ENCODE results near the gene EME1. TPM values are rescaled to one million over a fixed set of nuclear protein-coding genes. Genes with fewer than 3 reads are reported as not detected.
A peak's percentile ranks its signal among the peaks of the same experiment; 100 is the strongest.
"Not testable (repeated sequence)": the region's sequence is repeated elsewhere in the genome, so short reads cannot be mapped to it uniquely, and the experiment has no call there.

EME1 gene
- total RNA-seq, 2 experiments from 2014 or later = 68.9 to 69.8 TPM

GRCh38 chr17:50425682-50426471, 52.8 kb downstream of the EME1 start, which contains the start of gene ACSF2:
Gene ACSF2 (plus strand): TSS chr17:50426218. CDS start chr17:50426262, 44 bp downstream.
- CTCF ChIA-PET = interaction anchor here (0.7 to 2.9 kb wide), 6 partner anchors 28 to 226 kb away, joined by 3 to 11 read pairs (median 3); partner anchors contain the start of gene LRRC59
- DNase-seq = peak; percentile 77
- Mint-ChIP-seq H3K27me3 (ENCODE audit: low read depth) (no peaks in the 10 kb centered on the region), H3K4me3 (peak within 1 kb of the TSS; percentile 77), H3K4me1 (ENCODE audit: low read depth) (peaks cover 26% of the 10 kb centered on the region), H3K9me3 (no peaks in the 10 kb centered on the region), H3K27ac (no peak within 1 kb of the TSS), H3K36me3 (ENCODE audit: low read depth) (no peaks in the 10 kb centered on the region)
- intact Hi-C loops (cut with micrococcal nuclease) = loop anchor here (1.0 to 2.0 kb wide), 2 partner anchors 29 to 53 kb away; partner anchors contain the start of genes EME1, LRRC59 and MRPL27

GRCh38 chr17:50426472-50426782, 53.4 kb downstream of the EME1 start:
- no peak for DNase-seq
- Mint-ChIP-seq H3K9me3 (no peaks in the 10 kb centered on the region), H3K4me1 (ENCODE audit: low read depth) (peaks cover 22% of the 10 kb centered on the region), H3K27ac (no peak overlapping the region), H3K27me3 (ENCODE audit: low read depth) (no peaks in the 10 kb centered on the region), H3K36me3 (ENCODE audit: low read depth) (no peaks in the 10 kb centered on the region), H3K4me3 (peak overlapping the region; percentile 73)
- CTCF ChIA-PET = interaction anchor here (0.7 to 2.9 kb wide), 7 partner anchors 17 to 226 kb away, joined by 3 to 11 read pairs (median 3); partner anchors contain the start of gene LRRC59
- intact Hi-C loops (cut with micrococcal nuclease) = loop anchor here (1.0 to 2.0 kb wide), 2 partner anchors 29 to 54 kb away; partner anchors contain the start of genes EME1, LRRC59 and MRPL27

GRCh38 chr17:50426814-50427787, 54.1 kb downstream of the EME1 start:
- CTCF ChIA-PET = interaction anchor here (0.6 to 2.9 kb wide), 9 partner anchors 16 to 1012 kb away, joined by 3 to 11 read pairs (median 3); partner anchors contain the start of genes LRRC59 and RSAD1
- intact Hi-C loops (cut with micrococcal nuclease) = loop anchor here (1.0 to 2.0 kb wide), 2 partner anchors 30 to 54 kb away; partner anchors contain the start of genes EME1, LRRC59 and MRPL27
- no peaks in the 10 kb centered on the region for H3K36me3 Mint-ChIP-seq (ENCODE audit: low read depth)
- H3K4me1 Mint-ChIP-seq (ENCODE audit: low read depth) = peaks cover 17% of the 10 kb centered on the region
- no peaks in the 10 kb centered on the region for H3K9me3 Mint-ChIP-seq
- H3K27me3 Mint-ChIP-seq (ENCODE audit: low read depth) = no peaks in the 10 kb centered on the region
- peak; percentile 44 for DNase-seq
- no peak overlapping the region for H3K27ac Mint-ChIP-seq
- H3K4me3 Mint-ChIP-seq = peak overlapping the region; percentile 73

- H3K27ac Mint-ChIP-seq; H3K36me3 Mint-ChIP-seq (ENCODE audit: low read depth); H3K9me3 Mint-ChIP-seq; H3K4me3 Mint-ChIP-seq; H3K27me3 Mint-ChIP-seq (ENCODE audit: low read depth); DNase-seq; intact Hi-C loops (cut with micrococcal nuclease): not testable (repeated sequence)
- H3K4me1 Mint-ChIP-seq (ENCODE audit: low read depth) = peaks cover 17% of the 10 kb centered on the region
- CTCF ChIA-PET = interaction anchor here (1.9 to 4.6 kb wide), 3 partner anchors 31 to 51 kb away, joined by 5 to 19 read pairs (median 11); partner anchors contain the start of genes LRRC59 and RSAD1
Measured at GRCh38 chr17:50428126-50428525, 55.1 kb downstream of the EME1 start.

- Mint-ChIP-seq H3K4me3 (no peak overlapping the region), H3K4me1 (ENCODE audit: low read depth) (peaks cover 17% of the 10 kb centered on the region), H3K36me3 (ENCODE audit: low read depth) (no peaks in the 10 kb centered on the region), H3K27me3 (ENCODE audit: low read depth) (no peaks in the 10 kb centered on the region), H3K9me3 (no peaks in the 10 kb centered on the region), H3K27ac (no peak overlapping the region)
- CTCF ChIA-PET = interaction anchor here (1.9 to 4.6 kb wide), 2 partner anchors 31 to 50 kb away, joined by 5 to 19 read pairs; partner anchors contain the start of genes LRRC59 and RSAD1
- intact Hi-C loops (cut with micrococcal nuclease) = no loop called here
- no peak for DNase-seq
Measured at GRCh38 chr17:50428831-50429424, 55.9 kb downstream of the EME1 start.

GRCh38 chr17:50429793-50430192, 56.8 kb downstream of the EME1 start:
- no peak overlapping the region for H3K4me3 Mint-ChIP-seq
- intact Hi-C loops (cut with micrococcal nuclease) = no loop called here

More at GRCh38 chr17:50429793-50430192, 56.8 kb downstream of the EME1 start:
- H3K27ac Mint-ChIP-seq = no peak overlapping the region
- H3K36me3 Mint-ChIP-seq (ENCODE audit: low read depth) = no peaks in the 10 kb centered on the region
- peaks cover 17% of the 10 kb centered on the region for H3K4me1 Mint-ChIP-seq (ENCODE audit: low read depth)
- DNase-seq = no peak
- H3K9me3 Mint-ChIP-seq = no peaks in the 10 kb centered on the region
- CTCF ChIA-PET = interaction anchor here (4.6 kb wide), 1 partner anchor 32 kb away, joined by 19 read pairs; the partner anchor contains the start of gene LRRC59
- no peaks in the 10 kb centered on the region for H3K27me3 Mint-ChIP-seq (ENCODE audit: low read depth)

Other genes with a start within 250 kb of the EME1 start
- 1 to 10 TPM; 1.1 to 1.3 TPM for gene SAMD14, start 243.1 kb upstream of the EME1 start, total RNA-seq
- 10 to 100 TPM; 67.7 TPM for gene PPP1R9B, start 222.6 kb upstream of the EME1 start, total RNA-seq
- under 1 TPM in 1 of 2 experiments, not detected in 1; 0.14 TPM for gene SGCA, start 207.2 kb upstream of the EME1 start, total RNA-seq
- gene COL1A1, start 171.6 kb upstream of the EME1 start, total RNA-seq = 1 to 10 TPM in 1 of 2 experiments, under 1 TPM in 1; 0.95 to 1.7 TPM
- not detected for gene TMEM92, start 98.8 kb upstream of the EME1 start, total RNA-seq
- 10 to 100 TPM; 21.1 to 21.8 TPM for gene XYLT2, start 27.1 kb upstream of the EME1 start, total RNA-seq
- gene MRPL27, start within 50 bp of the EME1 start, total RNA-seq = 10 to 100 TPM; 55.1 to 58.2 TPM
- 10 to 100 TPM; 48.1 to 50.1 TPM for gene LRRC59, start 24.3 kb downstream of the EME1 start, total RNA-seq
- gene ACSF2, start 53.0 kb downstream of the EME1 start, total RNA-seq = 10 to 100 TPM; 19.7 to 20.7 TPM
- gene CHAD, start 95.7 kb downstream of the EME1 start, total RNA-seq = not detected
- gene RSAD1, start 105.6 kb downstream of the EME1 start, total RNA-seq = 10 to 100 TPM; 39.2 to 40.4 TPM
- 1 to 10 TPM; 5.5 to 5.8 TPM for gene MYCBPAP, start 135.2 kb downstream of the EME1 start, total RNA-seq
- gene EPN3, start 159.5 kb downstream of the EME1 start, total RNA-seq = not detected
- gene SPATA20, start 173.9 kb downstream of the EME1 start, total RNA-seq = 10 to 100 TPM; 15.8 to 16.1 TPM
- under 1 TPM; 0.22 to 0.24 TPM for gene CACNA1G, start 187.5 kb downstream of the EME1 start, total RNA-seq

Data from activated naive CD4-positive, alpha-beta T cell treated with anti-CD3 and anti-CD28 coated beads for 36 hours (primary cell).